Adrenal gland (tissue), 12 donors: ENCODE measurements around the gene POU5F2. TPM values are rescaled to one million over a fixed set of nuclear protein-coding genes. Genes with fewer than 3 reads are reported as not detected.

Experiments used
- DNase-seq, 7 donors: peaks; one replicate each; pipeline ENCODE4 v3.0.0-alpha.2; 2019 to 2020
- H3K27ac ChIP-seq, 5 donors: fragments of 200-600 bp; sonication (generic) in 4 of 5; 1 replicate in 3 of 5; 2 replicates in 2 of 5; pipeline versions ENCODE4 v1.5.1 to v1.8.0; 2016 to 2020; ENCODE audit warnings: mild to moderate bottlenecking in 1 of 5
- H3K27me3 ChIP-seq: fragments of 200-600 bp; 2 replicates; pipeline ENCODE4 v1.8.0; 2021
- H3K36me3 ChIP-seq, 2 donors: fragments of 200-600 bp; replicated peaks in 1 of 2; 1 replicate in 1 of 2; 2 replicates in 1 of 2; pipeline versions ENCODE4 v1.5.1 to v1.8.0; 2018 to 2022
- H3K4me1 ChIP-seq, 2 donors: fragments of 200-600 bp; replicated peaks in 1 of 2; 1 replicate in 1 of 2; 2 replicates in 1 of 2; pipeline versions ENCODE4 v1.5.1 to v1.8.0; 2018 to 2021
- H3K4me3 ChIP-seq, 4 donors: fragments of 200-600 bp; sonication (generic) in 3 of 4; one replicate each; pipeline ENCODE4 v1.5.1; 2016 to 2018
- H3K9me3 ChIP-seq, 3 donors: fragments of 200-600 bp; sonication (generic) in 1 of 3; replicated peaks in 1 of 3; 1 replicate in 2 of 3; 2 replicates in 1 of 3; pipeline versions ENCODE4 v1.5.1 to v1.8.0; 2016 to 2021
- CTCF ChIP-seq, 6 experiments: fragments of 450-650 bp in 4 of 6; fragments of 200-600 bp in 2 of 6; sonication (generic) in 1 of 6; IDR thresholded peaks; 1 replicate in 5 of 6; 2 replicates in 1 of 6; pipeline versions ENCODE4 v1.5.1 to v1.8.0; 2016 to 2021; ENCODE audit warnings: antibody characterized with exemption in 6 of 6, mild to moderate bottlenecking in 2 of 6, moderate library complexity in 1 of 6
- POLR2A ChIP-seq, 2 donors: fragments of 450-650 bp; IDR thresholded peaks; one replicate each; pipeline ENCODE4 v1.6.1; 2017; ENCODE audit warnings: antibody characterized with exemption in 2 of 2, mild to moderate bottlenecking in 2 of 2, moderate library complexity in 1 of 2
- WGBS, 4 donors: extraction: QIAGEN DNeasy Blood & Tissue Kit in 2 of 4; methylation state at CpG; one replicate each; pipeline versions ENCODE4 v1.1.5 to v1.1.7; 2013 to 2017; 5-methylcytosine and 5-hydroxymethylcytosine counted together
- intact Hi-C, 2 donors: fragments of 100-400 bp; cut with DNase I; formaldehyde crosslinking; loops; one replicate each; pipeline versions ENCODE4 v1.14.1 to v1.15.0; 2022 to 2023
- polyA plus RNA-seq, 3 donors: library from polyadenylated mRNA; stranded (reverse); fragments of 200-250 nt in 2 of 3; fragments of 350-450 nt in 1 of 3; fragmentation: Illumina TruSeq in 1 of 3; extraction: RNeasy Lipid Tissue Mini Kit (QIAGEN cat#74804) in 1 of 3; gene quantifications; one replicate each; pipeline ENCODE4 v1.2.3, GENCODE V29; 2013 to 2014
- total RNA-seq, 9 donors: library from RNA; depleted of rRNA in 4 of 9; stranded (reverse); fragments of >200 nt in 4 of 9; fragments of 120-200 nt in 1 of 9; fragmentation: NEBNext Ultra II Directional in 1 of 9; extraction: Animal tissue kit (Norgen Biotek cat#: 25700) in 1 of 9; gene quantifications; one replicate each; pipeline versions ENCODE4 v1.1.0 to v1.2.4, GENCODE V29; 2013 to 2023
- donor health status: healthy with polysubstance abuse.
- donor health status: Bipolar disorder and iron deficiency.
- donor health status: DM: yes; HTN: yes; CAD: no.
- donor health status: DM: no; HTN: no; CAD: no.
- donor health status: DM: no; HTN: no; CAD: no.
- donor health status: DM: yes; HTN: yes; CAD: no.

Gene POU5F2
- total and polyA plus RNA-seq, 12 donors: 0.02 to 4.2 (median 0.66) TPM

GRCh38 chr5:93721511-93721910, 19.9 kb downstream of the POU5F2 start:
- Histone ChIP-seq H3K27me3 (no peaks in the 10 kb centered on the region), H3K4me3 (no peak overlapping the region), H3K36me3 (no peaks in the 10 kb centered on the region), H3K4me1 (no peaks in the 10 kb centered on the region), H3K9me3 (no peaks in the 10 kb centered on the region), H3K27ac (no peak overlapping the region)
- TF ChIP-seq POLR2A (IDR thresholded peaks at IDR 0.05): no peak
- TF ChIP-seq CTCF (IDR thresholded peaks at IDR 0.05): no peak
- 41 to 69% (median 55%) methylated on average over 1 of the region's 1 CpG for WGBS, 4 donors
- no peak for DNase-seq
- intact Hi-C loops: no loop called here

DNA sequence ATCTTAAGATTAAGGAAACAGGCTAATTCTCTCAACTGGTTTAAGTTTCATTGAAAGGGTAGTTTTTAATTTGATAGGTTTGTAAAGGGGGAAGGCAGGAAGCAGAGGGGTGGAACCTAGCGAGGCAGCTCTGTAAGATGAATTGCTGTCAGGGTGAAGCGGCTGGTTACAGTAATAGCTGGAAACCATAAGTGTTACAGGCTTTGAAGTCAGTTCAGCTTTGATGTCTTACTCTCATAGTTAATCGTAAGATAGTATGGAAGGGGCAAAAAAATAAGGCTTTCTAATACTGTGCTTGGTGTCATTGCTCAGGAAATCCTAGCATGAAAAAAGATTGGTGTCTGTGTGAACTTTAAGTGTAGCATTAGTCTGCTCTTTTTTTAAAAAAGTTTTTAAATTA, 20.3 kb downstream of the POU5F2 start:
- H3K27me3 ChIP-seq: no peaks in the 10 kb centered on the region
- 81 to 92% (median 88%) methylated on average over 3 of the region's 3 CpGs for WGBS, 4 donors
- DNase-seq: no peak
- no peak overlapping the region for H3K4me3 ChIP-seq
- intact Hi-C loops: no loop called here
- H3K4me1 ChIP-seq: no peaks in the 10 kb centered on the region
- H3K27ac ChIP-seq: no peak overlapping the region
- H3K36me3 ChIP-seq: no peaks in the 10 kb centered on the region
- no peaks in the 10 kb centered on the region for H3K9me3 ChIP-seq
- no peak for TF ChIP-seq POLR2A (IDR thresholded peaks at IDR 0.05)
- no peak for TF ChIP-seq CTCF (IDR thresholded peaks at IDR 0.05)

DNA sequence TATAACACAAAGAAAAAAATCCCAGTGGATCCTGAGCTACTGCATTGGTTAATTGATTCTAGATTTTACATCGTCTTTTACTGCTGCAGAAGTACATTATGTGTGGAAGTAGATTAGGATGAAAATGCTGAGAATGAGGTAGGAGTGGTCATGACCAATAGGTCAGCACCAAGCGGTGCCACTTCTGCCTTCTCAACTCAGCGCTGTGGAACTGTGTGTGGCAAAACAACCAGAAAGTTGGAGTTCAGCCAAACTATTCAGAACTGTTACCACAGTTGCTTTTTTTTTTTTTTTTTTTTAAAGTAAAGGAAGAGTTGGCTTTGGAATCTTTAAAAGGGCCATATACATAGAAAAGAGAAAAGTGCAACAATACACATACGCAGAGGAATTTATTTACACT, 24.2 kb downstream of the POU5F2 start:
- Histone ChIP-seq H3K4me3 (no peak overlapping the region), H3K4me1 (no peaks in the 10 kb centered on the region), H3K9me3 (no peaks in the 10 kb centered on the region), H3K27me3 (no peaks in the 10 kb centered on the region), H3K36me3 (no peaks in the 10 kb centered on the region), H3K27ac (no peak overlapping the region)
- intact Hi-C loops: no loop called here
- TF ChIP-seq POLR2A (IDR thresholded peaks at IDR 0.05) (no peak), CTCF (IDR thresholded peaks at IDR 0.05) (no peak)
- DNase-seq: peak in 3 of 7 donors; percentile 12 to 27 (median 23)
- 63 to 76% (median 69%) methylated on average over 4 of the region's 4 CpGs for WGBS, 4 donors

- no peaks in the 10 kb centered on the region for H3K27me3 ChIP-seq
- DNase-seq: no peak
- H3K36me3 ChIP-seq: no peaks in the 10 kb centered on the region
- H3K4me1 ChIP-seq: no peaks in the 10 kb centered on the region
- TF ChIP-seq CTCF (IDR thresholded peaks at IDR 0.05) (no peak), POLR2A (IDR thresholded peaks at IDR 0.05) (no peak)
- no peaks in the 10 kb centered on the region for H3K9me3 ChIP-seq
- H3K27ac ChIP-seq: no peak overlapping the region
- intact Hi-C loops: no loop called here
- H3K4me3 ChIP-seq: no peak overlapping the region
Measured at GRCh38 chr5:93716453-93716852, 24.9 kb downstream of the POU5F2 start.
